SH-SY5Y (cell line): ENCODE data around the gene GREB1.

Experiments used
- GATA2 ChIP-seq: IDR thresholded peaks from 2 replicates; pipeline ENCODE4 v1.6.1; 2011; ENCODE audit warnings: mild to moderate bottlenecking, low read depth, low read length
- GATA3 ChIP-seq: IDR thresholded peaks from 2 replicates; pipeline ENCODE4 v1.6.1; 2011; ENCODE audit warnings: low read depth, mild to moderate bottlenecking, low read length, moderate library complexity

DNA sequence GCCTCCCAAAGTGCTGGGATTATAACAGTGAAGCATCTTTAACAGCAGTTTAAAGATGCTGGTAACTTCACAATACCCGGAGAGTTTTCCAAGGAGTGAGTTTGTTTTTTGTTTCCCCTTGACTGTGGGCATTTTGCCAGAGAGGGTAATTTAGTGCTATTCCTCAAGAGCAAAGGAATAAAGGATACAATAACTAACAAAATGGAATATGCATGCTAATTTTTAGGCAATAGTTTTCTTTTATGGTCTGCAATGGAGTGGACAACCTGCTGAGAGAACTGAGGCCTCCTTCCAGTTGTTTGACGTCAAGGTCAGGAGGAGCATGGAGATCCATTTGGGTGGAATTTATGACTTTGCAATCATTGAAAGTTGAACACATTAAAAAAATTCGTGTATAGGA is 15.9 kb upstream of the GREB1 start:
- TF ChIP-seq GATA3 (no peak), GATA2 (no peak)
